Endothelial cell of umbilical vein (primary cell): ENCODE measurements around the gene PTCD3. TPM values are rescaled to one million over a fixed set of nuclear protein-coding genes. Genes with fewer than 3 reads are reported as not detected.

Source experiments
- BruUV-seq: library from RNA; stranded (reverse); fragments of 400-500 nt; replicated peaks from 2 replicates; lab custom pipeline; 2021; lab: Mats Ljungman, UMichigan
- CTCF ChIA-PET: fragments of 300-600, 350-600 bp; sonication (Branson Sonifier 250); formaldehyde crosslinking; loops from one replicate; lab custom pipeline; 2021; ENCODE audit warnings: antibody characterized with exemption, inconsistent platforms; lab: Charles Lee
- POLR2A ChIA-PET: fragments of 300-600, 350-600 bp; sonication (Branson Sonifier 250); formaldehyde crosslinking; loops from one replicate; lab custom pipeline; 2021; ENCODE audit warnings: antibody characterized with exemption, inconsistent platforms; lab: Charles Lee
- DNase-seq: peaks from one replicate; pipeline ENCODE4 v3.0.0-alpha.2; 2011; ENCODE audit warnings: low read depth, low spot score
- FAIRE-seq: peaks from 2 replicates; lab custom pipeline; 2011; peaks lifted over from hg19 to GRCh38; lab: Jason Lieb, UNC
- H2AFZ ChIP-seq: 2 replicates; pipeline ENCODE4 v1.6.0; 2012; ENCODE audit warnings: low read depth, low read length, control low read depth, inconsistent platforms
- H3K27ac ChIP-seq: 2 replicates; pipeline ENCODE4 v1.5.1; 2011; ENCODE audit warnings: low read depth, mild to moderate bottlenecking, control low read depth, low read length, moderate library complexity; ENCODE audit not compliant: insufficient read depth
- H3K27me3 ChIP-seq, 2 experiments: 2 replicates each; pipeline versions ENCODE4 v1.6.0 to v1.6.1; 2011; ENCODE audit warnings: low read length in 2 of 2, mixed read lengths in 1 of 2; ENCODE audit not compliant: control insufficient read depth in 2 of 2, insufficient read depth in 2 of 2
- H3K36me3 ChIP-seq, 2 experiments: 2 replicates in 1 of 2; 3 replicates in 1 of 2; pipeline ENCODE4 v1.5.1; 2011; ENCODE audit warnings: low read length in 2 of 2, mild to moderate bottlenecking in 1 of 2, moderate library complexity in 1 of 2; ENCODE audit not compliant: control insufficient read depth in 2 of 2, insufficient read depth in 2 of 2; ENCODE audit errors: extremely low read depth in 1 of 2
- H3K4me1 ChIP-seq: 3 replicates; pipeline ENCODE4 v1.5.1; 2011; ENCODE audit warnings: mild to moderate bottlenecking, low read length; ENCODE audit not compliant: control insufficient read depth, insufficient read depth; ENCODE audit errors: extremely low read depth
- H3K4me2 ChIP-seq: 2 replicates; pipeline ENCODE4 v1.6.1; 2011; ENCODE audit warnings: low read length, control low read depth, mixed read lengths; ENCODE audit not compliant: insufficient read depth
- H3K4me3 ChIP-seq, 3 experiments: fragments of 200-600 bp in 1 of 3; sonication (generic), shearing (Covaris generic) in 1 of 3; replicated peaks in 1 of 3; 2 replicates each; pipeline ENCODE4 v1.5.1; 2011 to 2016; ENCODE audit warnings: control low read depth in 3 of 3, low read length in 3 of 3, mild to moderate bottlenecking in 2 of 3, inconsistent platforms in 1 of 3, low read depth in 1 of 3, moderate library complexity in 1 of 3; ENCODE audit not compliant: insufficient read depth in 1 of 3
- H3K79me2 ChIP-seq: 2 replicates; pipeline ENCODE4 v1.6.0; 2012; ENCODE audit warnings: low read length, inconsistent platforms; ENCODE audit not compliant: control insufficient read depth, insufficient read depth
- H3K9ac ChIP-seq: replicated peaks from 2 replicates; pipeline ENCODE3; 2011; ENCODE audit warnings: low read length, control low read depth; ENCODE audit not compliant: insufficient read depth; ENCODE audit errors: extremely low read depth
- H3K9me1 ChIP-seq: replicated peaks from 3 replicates; pipeline ENCODE4 v1.6.0; 2011; ENCODE audit warnings: mild to moderate bottlenecking, low read length; ENCODE audit not compliant: control insufficient read depth, insufficient read depth; ENCODE audit errors: extremely low read depth
- H3K9me3 ChIP-seq: replicated peaks from 2 replicates; pipeline ENCODE4 v1.5.1; 2012; ENCODE audit warnings: low read length, inconsistent platforms; ENCODE audit not compliant: control insufficient read depth, insufficient read depth
- H4K20me1 ChIP-seq: replicated peaks from 2 replicates; pipeline ENCODE3; 2011; ENCODE audit warnings: mild to moderate bottlenecking, low read length; ENCODE audit not compliant: control insufficient read depth, insufficient read depth; ENCODE audit errors: extremely low read depth
- CTCF ChIP-seq, 2 donors: IDR thresholded peaks; 1 replicate in 1 of 2; 2 replicates in 1 of 2; pipeline ENCODE4 v1.5.1; 2011; ENCODE audit warnings: low read length in 2 of 2, mild to moderate bottlenecking in 2 of 2, moderate library complexity in 2 of 2, control low read depth in 1 of 2, inconsistent platforms in 1 of 2, low read depth in 1 of 2; ENCODE audit not compliant: insufficient read depth in 1 of 2; ENCODE audit errors: extremely low read depth in 1 of 2
- FOS ChIP-seq: IDR thresholded peaks from 2 replicates; pipeline ENCODE4 v1.6.1; 2011; ENCODE audit warnings: mild to moderate bottlenecking, low read length, moderate library complexity, borderline replicate concordance; ENCODE audit not compliant: insufficient read depth
- MYC ChIP-seq: IDR thresholded peaks from one replicate; pipeline ENCODE4 v1.6.1; 2011; ENCODE audit warnings: mild to moderate bottlenecking, low read depth, low read length
- POLR2AphosphoS5 ChIP-seq: IDR thresholded peaks from 2 replicates; pipeline ENCODE4 v1.6.1; 2012; ENCODE audit warnings: low read depth, mild to moderate bottlenecking, control low read depth, low read length, moderate library complexity; ENCODE audit not compliant: insufficient read depth
- dilution Hi-C: fragments of 300-500 bp; cut with MboI; formaldehyde crosslinking; loops from one replicate; pipeline ENCODE4 v1.15.0; 2019; ENCODE audit warnings: low sequenced_read_pairs; ENCODE audit not compliant: extremely low pct_ligation_motif_present
- intact Hi-C: fragments of 100-400 bp; cut with micrococcal nuclease; formaldehyde crosslinking; loops from one replicate; pipeline ENCODE4 v1.10.0; 2022
- polyA plus RNA-seq, 4 experiments: library from polyadenylated mRNA; depleted of rRNA in 3 of 4; stranded (reverse) in 3 of 4; unstranded in 1 of 4; fragments of >200 nt; gene quantifications; 2 replicates each; pipeline versions ENCODE4 v1.2.1 to v1.2.3, GENCODE V29; 2011 to 2012; ENCODE audit warnings: missing spikeins in 1 of 4
- total RNA-seq: library from RNA; stranded (reverse); gene quantifications from 2 replicates; pipeline ENCODE4 v1.2.3, GENCODE V29; 2021
- TF ChIP-seq, protein P1 (sequence below): IDR thresholded peaks from 2 replicates; pipeline ENCODE4 v1.6.1; 2011; ENCODE audit not compliant: insufficient read depth, insufficient read length

The PTCD3 gene
- total and polyA plus RNA-seq, 2 donors (not counting 3 experiments of a cell fraction or from before 2014, with no cell fraction given) = 30.4 to 96.0 TPM

GRCh38 chr2:86140969-86141392 lies 34.9 kb downstream of the PTCD3 start:
- Histone ChIP-seq H3K9me1 (no peaks in the 10 kb centered on the region), H4K20me1 (no peaks in the 10 kb centered on the region), H3K9ac (no peak overlapping the region), H3K4me2 (no peak overlapping the region), H2AFZ (no peak overlapping the region), H3K4me3 (no peak overlapping the region), H3K27me3 (no peaks in the 10 kb centered on the region), H3K27ac (no peak overlapping the region), H3K79me2 (no peaks in the 10 kb centered on the region), H3K9me3 (no peaks in the 10 kb centered on the region), H3K4me1 (no peaks in the 10 kb centered on the region), H3K36me3 (peaks cover 20 to 26% of the 10 kb centered on the region in 2 experiments)
- dilution Hi-C loops = no loop called here
- BruUV-seq = no TSS peak
- DNase-seq (no peak), FAIRE-seq (no peak)
- TF ChIP-seq POLR2AphosphoS5 = peak; percentile 40
- TF ChIP-seq, protein P1, sequence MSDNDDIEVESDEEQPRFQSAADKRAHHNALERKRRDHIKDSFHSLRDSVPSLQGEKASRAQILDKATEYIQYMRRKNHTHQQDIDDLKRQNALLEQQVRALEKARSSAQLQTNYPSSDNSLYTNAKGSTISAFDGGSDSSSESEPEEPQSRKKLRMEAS = no peak
- intact Hi-C loops = no loop called here
- CTCF ChIA-PET = no interaction called here
- POLR2A ChIA-PET = interaction anchor here (0.5 kb wide), 1 partner anchor 13 kb away, joined by 3 read pairs; no protein-coding TSS in a partner anchor

DNA sequence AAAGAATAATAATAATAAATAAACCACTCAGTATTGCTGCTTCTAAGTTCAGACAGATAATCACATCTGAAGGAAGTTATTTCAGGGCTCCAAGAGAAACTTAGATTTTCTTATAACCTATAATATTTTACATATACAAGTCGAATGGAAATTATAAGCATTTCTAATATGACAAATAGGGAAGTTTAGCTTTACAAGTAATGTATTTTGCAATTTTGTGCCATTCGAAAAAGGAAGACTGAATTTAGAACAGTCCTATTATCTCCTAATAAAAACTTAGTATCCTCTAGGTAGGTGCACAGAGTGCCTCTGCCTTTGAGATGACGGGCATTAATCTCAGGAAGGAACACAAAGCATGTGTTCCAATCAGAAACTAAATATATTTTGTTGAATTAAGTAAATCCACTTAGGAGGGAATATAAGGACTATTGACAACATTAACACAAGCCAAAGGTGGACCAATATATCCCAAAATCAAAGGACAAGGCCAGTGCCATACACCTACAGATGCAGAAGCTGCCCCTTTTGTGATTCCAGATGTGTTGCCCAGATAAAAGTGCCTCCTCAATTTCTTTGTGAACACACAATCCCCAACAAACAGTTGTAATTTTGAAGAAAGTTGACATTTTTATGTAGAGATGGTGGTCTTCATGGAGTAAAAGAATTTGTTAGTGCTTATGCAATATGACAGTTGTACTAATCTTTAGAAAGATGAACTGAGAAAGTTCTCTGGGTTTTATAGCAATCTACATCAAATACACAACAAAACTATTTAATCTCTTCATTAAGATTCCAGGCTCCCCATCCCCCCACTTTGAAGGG lies 36.6 kb downstream of the PTCD3 start:
- Histone ChIP-seq H4K20me1 (no peaks in the 10 kb centered on the region), H3K36me3 (peaks cover 21 to 23% of the 10 kb centered on the region in 2 experiments), H3K4me3 (no peak overlapping the region), H2AFZ (no peak overlapping the region), H3K79me2 (no peaks in the 10 kb centered on the region), H3K9ac (no peak overlapping the region), H3K4me2 (no peak overlapping the region), H3K27ac (no peak overlapping the region), H3K4me1 (no peaks in the 10 kb centered on the region), H3K27me3 (no peaks in the 10 kb centered on the region), H3K9me1 (no peaks in the 10 kb centered on the region), H3K9me3 (no peaks in the 10 kb centered on the region)
- FAIRE-seq (no peak), DNase-seq (no peak)
- dilution Hi-C loops = no loop called here
- POLR2A ChIA-PET = no interaction called here
- no peak for TF ChIP-seq MYC
- TF ChIP-seq POLR2AphosphoS5 = no peak
- TF ChIP-seq FOS = no peak
- TF ChIP-seq CTCF (IDR thresholded peaks at IDR 0.05; ENCODE audit: extremely low read depth in 1 of 2, insufficient read depth in 1 of 2, low read depth in 1 of 2, low read length in 2 of 2) = no peak
- no TSS peak for BruUV-seq
- CTCF ChIA-PET = interaction anchor here (0.9 kb wide), 1 partner anchor 8 kb away, joined by 4 read pairs; no protein-coding TSS in a partner anchor
- intact Hi-C loops = no loop called here
